ENCODE measurements around the gene TMEM203.

The TMEM203 gene

GRCh38 chr9:137200311-137201204 lies 4.9 kb downstream of the TMEM203 start, which contains the start of gene TPRN:
Gene TPRN, minus strand, starts transcription at chr9:137200741. Its CDS starts 30 bp downstream, at chr9:137200711.
- Mint-ChIP-seq H3K4me1 (ENCODE audit: low read depth) (peaks cover 17% of the 10 kb centered on the region), H3K9me3 (no peaks in the 10 kb centered on the region), H3K36me3 (ENCODE audit: low read depth) (no peaks in the 10 kb centered on the region), H3K4me3 (peak within 1 kb of the TSS; percentile 79), H3K27me3 (ENCODE audit: low read depth) (no peaks in the 10 kb centered on the region), H3K27ac (peak within 1 kb of the TSS; percentile 70)

- peak overlapping the region; percentile 79 for H3K4me3 Mint-ChIP-seq
- H3K4me1 Mint-ChIP-seq (ENCODE audit: low read depth), result peaks cover 14% of the 10 kb centered on the region
- no peaks in the 10 kb centered on the region for H3K36me3 Mint-ChIP-seq (ENCODE audit: low read depth)
- peak overlapping the region; percentile 59 for H3K27ac Mint-ChIP-seq
- no peaks in the 10 kb centered on the region for H3K27me3 Mint-ChIP-seq (ENCODE audit: low read depth)
- no peaks in the 10 kb centered on the region for H3K9me3 Mint-ChIP-seq
Observed at GRCh38 chr9:137199411-137200121, 5.9 kb downstream of the TMEM203 start.

GRCh38 chr9:137198902-137199283 lies 6.6 kb downstream of the TMEM203 start:
- Mint-ChIP-seq H3K4me1 (ENCODE audit: low read depth) (peaks cover 9% of the 10 kb centered on the region), H3K4me3 (no peak overlapping the region), H3K27ac (no peak overlapping the region), H3K36me3 (ENCODE audit: low read depth) (no peaks in the 10 kb centered on the region), H3K9me3 (no peaks in the 10 kb centered on the region), H3K27me3 (ENCODE audit: low read depth) (no peaks in the 10 kb centered on the region)

GRCh38 chr9:137198051-137198901 lies 7.2 kb downstream of the TMEM203 start:
- peaks cover 9% of the 10 kb centered on the region for H3K4me1 Mint-ChIP-seq (ENCODE audit: low read depth)
- no peaks in the 10 kb centered on the region for H3K27me3 Mint-ChIP-seq (ENCODE audit: low read depth)
- peak overlapping the region; percentile 34 for H3K4me3 Mint-ChIP-seq
- no peak overlapping the region for H3K27ac Mint-ChIP-seq
- H3K9me3 Mint-ChIP-seq, result no peaks in the 10 kb centered on the region
- no peaks in the 10 kb centered on the region for H3K36me3 Mint-ChIP-seq (ENCODE audit: low read depth)

- Mint-ChIP-seq H3K4me1 (ENCODE audit: low read depth) (peaks cover 2% of the 10 kb centered on the region), H3K4me3 (no peak overlapping the region), H3K9me3 (no peaks in the 10 kb centered on the region), H3K27me3 (ENCODE audit: low read depth) (no peaks in the 10 kb centered on the region), H3K27ac (no peak overlapping the region), H3K36me3 (ENCODE audit: low read depth) (peaks cover 6% of the 10 kb centered on the region)
Observed at GRCh38 chr9:137195525-137196220, 9.8 kb downstream of the TMEM203 start.

GRCh38 chr9:137194909-137195308 lies 10.5 kb downstream of the TMEM203 start:
- Mint-ChIP-seq H3K4me3 (no peak overlapping the region), H3K36me3 (ENCODE audit: low read depth) (peaks cover 6% of the 10 kb centered on the region), H3K9me3 (no peaks in the 10 kb centered on the region), H3K27ac (no peak overlapping the region), H3K27me3 (ENCODE audit: low read depth) (no peaks in the 10 kb centered on the region), H3K4me1 (ENCODE audit: low read depth) (peaks cover 2% of the 10 kb centered on the region)

GRCh38 chr9:137194388-137194787 lies 11.1 kb downstream of the TMEM203 start:
- no peaks in the 10 kb centered on the region for H3K27me3 Mint-ChIP-seq (ENCODE audit: low read depth)
- no peak overlapping the region for H3K27ac Mint-ChIP-seq
- H3K4me1 Mint-ChIP-seq (ENCODE audit: low read depth), result peaks cover 2% of the 10 kb centered on the region
- no peak overlapping the region for H3K4me3 Mint-ChIP-seq
- peaks cover 6% of the 10 kb centered on the region for H3K36me3 Mint-ChIP-seq (ENCODE audit: low read depth)
- no peaks in the 10 kb centered on the region for H3K9me3 Mint-ChIP-seq

- no peak overlapping the region for H3K27ac Mint-ChIP-seq
- H3K36me3 Mint-ChIP-seq (ENCODE audit: low read depth), result peaks cover 9% of the 10 kb centered on the region
- H3K9me3 Mint-ChIP-seq, result no peaks in the 10 kb centered on the region
- no peak overlapping the region for H3K4me3 Mint-ChIP-seq
- peaks cover 7% of the 10 kb centered on the region for H3K4me1 Mint-ChIP-seq (ENCODE audit: low read depth)
- no peaks in the 10 kb centered on the region for H3K27me3 Mint-ChIP-seq (ENCODE audit: low read depth)
Observed at GRCh38 chr9:137193771-137194170, 11.7 kb downstream of the TMEM203 start.

- Mint-ChIP-seq H3K27me3 (ENCODE audit: low read depth) (no peaks in the 10 kb centered on the region), H3K36me3 (ENCODE audit: low read depth) (peaks cover 9% of the 10 kb centered on the region), H3K9me3 (no peaks in the 10 kb centered on the region), H3K27ac (no peak overlapping the region), H3K4me3 (no peak overlapping the region), H3K4me1 (ENCODE audit: low read depth) (peaks cover 7% of the 10 kb centered on the region)
Observed at GRCh38 chr9:137192859-137193258, 12.6 kb downstream of the TMEM203 start.

- no peak overlapping the region for H3K4me3 Mint-ChIP-seq
- no peak overlapping the region for H3K27ac Mint-ChIP-seq
- H3K36me3 Mint-ChIP-seq (ENCODE audit: low read depth), result peaks cover 9% of the 10 kb centered on the region
- peaks cover 9% of the 10 kb centered on the region for H3K4me1 Mint-ChIP-seq (ENCODE audit: low read depth)
- no peaks in the 10 kb centered on the region for H3K27me3 Mint-ChIP-seq (ENCODE audit: low read depth)
- H3K9me3 Mint-ChIP-seq, result no peaks in the 10 kb centered on the region
Observed at GRCh38 chr9:137192448-137192780, 13.0 kb downstream of the TMEM203 start.

- no peaks in the 10 kb centered on the region for H3K27me3 Mint-ChIP-seq (ENCODE audit: low read depth)
- H3K27ac Mint-ChIP-seq, result no peak overlapping the region
- no peaks in the 10 kb centered on the region for H3K9me3 Mint-ChIP-seq
- H3K36me3 Mint-ChIP-seq (ENCODE audit: low read depth), result peaks cover 9% of the 10 kb centered on the region
- H3K4me3 Mint-ChIP-seq, result no peak overlapping the region
- H3K4me1 Mint-ChIP-seq (ENCODE audit: low read depth), result peaks cover 14% of the 10 kb centered on the region
Observed at GRCh38 chr9:137191691-137192447, 13.6 kb downstream of the TMEM203 start.

GRCh38 chr9:137191245-137191644 lies 14.2 kb downstream of the TMEM203 start:
- Mint-ChIP-seq H3K9me3 (no peaks in the 10 kb centered on the region), H3K36me3 (ENCODE audit: low read depth) (peaks cover 9% of the 10 kb centered on the region), H3K4me1 (ENCODE audit: low read depth) (peaks cover 16% of the 10 kb centered on the region), H3K27ac (no peak overlapping the region), H3K4me3 (peak overlapping the region; percentile 66), H3K27me3 (ENCODE audit: low read depth) (no peaks in the 10 kb centered on the region)

- Mint-ChIP-seq H3K27ac (peak overlapping the region; percentile 45), H3K4me1 (ENCODE audit: low read depth) (peaks cover 16% of the 10 kb centered on the region), H3K9me3 (no peaks in the 10 kb centered on the region), H3K27me3 (ENCODE audit: low read depth) (no peaks in the 10 kb centered on the region), H3K4me3 (peak overlapping the region; percentile 66), H3K36me3 (ENCODE audit: low read depth) (peaks cover 9% of the 10 kb centered on the region)
Observed at GRCh38 chr9:137190315-137190856, 15.1 kb downstream of the TMEM203 start.
